Right lobe of liver (tissue), 6 donors: Measurements from ENCODE around the gene SCYL1. TPM values are rescaled to one million over a fixed set of nuclear protein-coding genes. Genes with fewer than 3 reads are reported as not detected.
"Not testable (repeated sequence)": the region's sequence is repeated elsewhere in the genome, so short reads cannot be mapped to it uniquely, and the experiment has no call there.

Experiments used
- ATAC-seq, 4 donors: fragments of 200-7000 bp; cut with Tn5 transposase; one replicate each; pipeline ENCODE4 v1.9.1; 2020; ENCODE audit warnings: mild to moderate bottlenecking in 4 of 4, moderate library complexity in 4 of 4
- DNase-seq, 3 donors: peaks; one replicate each; pipeline ENCODE4 v3.0.0-alpha.2; 2020
- H3K27ac ChIP-seq, 3 donors: fragments of 200-600 bp; one replicate each; pipeline ENCODE4 v1.8.0; 2022
- H3K27me3 ChIP-seq, 2 donors: fragments of 200-600 bp; one replicate each; pipeline ENCODE4 v1.8.0; 2022
- H3K36me3 ChIP-seq, 4 donors: fragments of 200-600 bp; sonication (generic) in 1 of 4; one replicate each; pipeline versions ENCODE4 v1.5.1 to v1.8.0; 2017 to 2022; ENCODE audit warnings: control low read depth in 1 of 4
- H3K4me1 ChIP-seq, 4 donors: fragments of 200-600 bp; sonication (generic) in 1 of 4; one replicate each; pipeline versions ENCODE4 v1.5.1 to v1.8.0; 2017 to 2022; ENCODE audit warnings: control low read depth in 1 of 4
- H3K4me3 ChIP-seq, 3 donors: fragments of 200-600 bp; one replicate each; pipeline ENCODE4 v1.8.0; 2022
- H3K9me3 ChIP-seq, 4 donors: fragments of 200-600 bp; sonication (generic) in 1 of 4; one replicate each; pipeline versions ENCODE4 v1.5.1 to v1.8.0; 2017 to 2022; ENCODE audit warnings: control low read depth in 1 of 4
- POLR2A ChIP-seq: fragments of 450-650 bp; IDR thresholded peaks from one replicate; pipeline ENCODE4 v1.6.1; 2017; ENCODE audit warnings: antibody characterized with exemption, mild to moderate bottlenecking
- WGBS: methylation state at CpG from one replicate; pipeline ENCODE4 v1.1.6; 2018; ENCODE audit warnings: low coverage, low lambda C conversion rate; ENCODE audit not compliant: insufficient coverage; ENCODE audit errors: missing lambda C conversion rate; 5-methylcytosine and 5-hydroxymethylcytosine counted together
- intact Hi-C, 2 donors: fragments of 100-400 bp; cut with DNase I; formaldehyde crosslinking; loops; one replicate each; pipeline versions ENCODE4 v1.11.2 to v1.14.1; 2022
- total RNA-seq, 6 experiments: library from RNA; depleted of rRNA in 2 of 6; stranded (reverse); fragments of >200 nt in 2 of 6; fragmentation: NEBNext Ultra II Directional in 3 of 6; extraction: Animal tissue kit (Norgen Biotek cat#: 25700) in 3 of 6; gene quantifications; one replicate each; pipeline versions ENCODE4 v1.1.0 to v1.2.4, GENCODE V29; 2016 to 2023
- TF ChIP-seq, protein P1 (sequence below), 4 donors: fragments of 200-600 bp in 3 of 4; fragments of 450-650 bp in 1 of 4; IDR thresholded peaks; one replicate each; pipeline versions ENCODE4 v1.5.1 to v1.8.0; 2016 to 2022; ENCODE audit warnings: antibody characterized with exemption in 4 of 4, mild to moderate bottlenecking in 2 of 4
- donor health status: DM: no; HTN: yes; CAD: no.
- donor health status: DM: no; HTN: no; CAD: no.
- donor health status: DM: no; HTN: no; CAD: no.
- donor health status: DM: no; HTN: yes; CAD: no.
- donor health status: DM: no; HTN: yes; CAD: no.

Gene SCYL1
- total RNA-seq, 6 experiments from 2014 or later, result 51.3 to 82.3 (median 57.0) TPM

DNA sequence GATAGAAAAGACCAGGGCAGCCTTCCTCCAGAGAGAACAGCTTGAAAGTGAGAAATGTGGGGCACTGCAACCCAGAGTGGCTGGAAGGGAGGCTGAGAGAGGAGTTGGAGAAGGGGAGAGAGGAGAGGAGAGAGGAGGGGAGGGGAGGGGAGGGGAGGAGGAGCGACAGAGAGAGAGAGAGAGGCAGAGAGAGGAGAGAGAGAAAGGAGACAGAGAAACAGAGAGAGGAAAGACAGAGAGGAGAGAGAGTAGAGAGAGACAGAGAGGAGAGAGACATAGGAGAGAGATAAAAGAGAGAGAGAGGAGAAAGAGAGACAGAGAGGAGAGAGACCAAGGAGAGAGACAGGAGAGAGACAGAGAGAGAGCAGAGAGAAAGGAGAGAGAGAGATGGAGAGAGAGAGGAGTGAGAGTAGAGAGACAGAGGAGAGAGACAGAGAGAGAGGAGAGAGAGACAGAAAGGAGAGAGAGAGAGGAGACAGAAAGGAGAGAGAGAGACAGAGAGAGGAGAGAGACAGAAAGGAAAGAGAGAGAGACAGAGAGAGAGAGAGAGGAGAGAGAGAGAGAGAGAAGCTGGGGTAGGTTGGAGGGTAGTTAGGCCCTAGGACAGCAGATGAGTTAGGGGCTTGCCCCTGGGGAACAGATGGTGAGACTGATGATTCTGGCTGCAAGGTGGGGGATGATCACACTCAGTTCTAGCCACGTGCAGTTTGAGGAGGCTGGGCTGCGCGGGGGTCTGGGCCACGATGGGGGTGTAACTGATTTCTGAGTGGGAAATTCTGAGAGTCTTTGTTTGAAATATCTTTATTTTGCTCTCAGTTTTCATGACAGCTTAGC lies 8.5 kb upstream of the SCYL1 start:
- no peaks in the 10 kb centered on the region for H3K4me1 ChIP-seq
- H3K9me3 ChIP-seq, result no peaks in the 10 kb centered on the region
- H3K36me3 ChIP-seq, result no peaks in the 10 kb centered on the region
- DNase-seq (peak in 1 of 3 donors; percentile 32), ATAC-seq (peak in 1 of 4 donors; percentile 36)
- intact Hi-C loops, result loop anchor here (5.0 to 10.0 kb wide), 2 partner anchors 52 to 154 kb away; no protein-coding TSS in a partner anchor
- no peak overlapping the region for H3K4me3 ChIP-seq
- TF ChIP-seq POLR2A, result no peak
- TF ChIP-seq, protein P1, sequence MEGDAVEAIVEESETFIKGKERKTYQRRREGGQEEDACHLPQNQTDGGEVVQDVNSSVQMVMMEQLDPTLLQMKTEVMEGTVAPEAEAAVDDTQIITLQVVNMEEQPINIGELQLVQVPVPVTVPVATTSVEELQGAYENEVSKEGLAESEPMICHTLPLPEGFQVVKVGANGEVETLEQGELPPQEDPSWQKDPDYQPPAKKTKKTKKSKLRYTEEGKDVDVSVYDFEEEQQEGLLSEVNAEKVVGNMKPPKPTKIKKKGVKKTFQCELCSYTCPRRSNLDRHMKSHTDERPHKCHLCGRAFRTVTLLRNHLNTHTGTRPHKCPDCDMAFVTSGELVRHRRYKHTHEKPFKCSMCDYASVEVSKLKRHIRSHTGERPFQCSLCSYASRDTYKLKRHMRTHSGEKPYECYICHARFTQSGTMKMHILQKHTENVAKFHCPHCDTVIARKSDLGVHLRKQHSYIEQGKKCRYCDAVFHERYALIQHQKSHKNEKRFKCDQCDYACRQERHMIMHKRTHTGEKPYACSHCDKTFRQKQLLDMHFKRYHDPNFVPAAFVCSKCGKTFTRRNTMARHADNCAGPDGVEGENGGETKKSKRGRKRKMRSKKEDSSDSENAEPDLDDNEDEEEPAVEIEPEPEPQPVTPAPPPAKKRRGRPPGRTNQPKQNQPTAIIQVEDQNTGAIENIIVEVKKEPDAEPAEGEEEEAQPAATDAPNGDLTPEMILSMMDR (IDR thresholded peaks at IDR 0.05), result no peak
- WGBS, result 65% methylated on average over 5 of the region's 5 CpGs
- no peaks in the 10 kb centered on the region for H3K27me3 ChIP-seq
- H3K27ac ChIP-seq, result no peak overlapping the region

- intact Hi-C loops, result loop anchor here (5.0 to 10.0 kb wide), 2 partner anchors 54 to 157 kb away; no protein-coding TSS in a partner anchor
- WGBS, result 93% methylated on average over 5 of the region's 8 CpGs
- not testable (repeated sequence) for ATAC-seq, H3K27ac ChIP-seq, H3K4me3 ChIP-seq, H3K36me3 ChIP-seq, H3K9me3 ChIP-seq, H3K27me3 ChIP-seq
- peaks cover 0 to 15% (median 2%) of the 10 kb centered on the region in 4 donors for H3K4me1 ChIP-seq
- DNase-seq, result peak in 1 of 3 donors; percentile 10
Observed at GRCh38 chr11:65518941-65519549, 5.8 kb upstream of the SCYL1 start.

GRCh38 chr11:65521777-65522521 lies 2.9 kb upstream of the SCYL1 start:
- H3K36me3 ChIP-seq, intact Hi-C loops, H3K4me3 ChIP-seq, ATAC-seq, H3K9me3 ChIP-seq, H3K27ac ChIP-seq, H3K27me3 ChIP-seq: not testable (repeated sequence)
- peak in 2 of 3 donors; percentile 8 to 23 for DNase-seq
- H3K4me1 ChIP-seq, result peaks cover 0 to 33% (median 7%) of the 10 kb centered on the region in 4 donors
- WGBS, result 77% methylated on average over 14 of the region's 20 CpGs

DNA sequence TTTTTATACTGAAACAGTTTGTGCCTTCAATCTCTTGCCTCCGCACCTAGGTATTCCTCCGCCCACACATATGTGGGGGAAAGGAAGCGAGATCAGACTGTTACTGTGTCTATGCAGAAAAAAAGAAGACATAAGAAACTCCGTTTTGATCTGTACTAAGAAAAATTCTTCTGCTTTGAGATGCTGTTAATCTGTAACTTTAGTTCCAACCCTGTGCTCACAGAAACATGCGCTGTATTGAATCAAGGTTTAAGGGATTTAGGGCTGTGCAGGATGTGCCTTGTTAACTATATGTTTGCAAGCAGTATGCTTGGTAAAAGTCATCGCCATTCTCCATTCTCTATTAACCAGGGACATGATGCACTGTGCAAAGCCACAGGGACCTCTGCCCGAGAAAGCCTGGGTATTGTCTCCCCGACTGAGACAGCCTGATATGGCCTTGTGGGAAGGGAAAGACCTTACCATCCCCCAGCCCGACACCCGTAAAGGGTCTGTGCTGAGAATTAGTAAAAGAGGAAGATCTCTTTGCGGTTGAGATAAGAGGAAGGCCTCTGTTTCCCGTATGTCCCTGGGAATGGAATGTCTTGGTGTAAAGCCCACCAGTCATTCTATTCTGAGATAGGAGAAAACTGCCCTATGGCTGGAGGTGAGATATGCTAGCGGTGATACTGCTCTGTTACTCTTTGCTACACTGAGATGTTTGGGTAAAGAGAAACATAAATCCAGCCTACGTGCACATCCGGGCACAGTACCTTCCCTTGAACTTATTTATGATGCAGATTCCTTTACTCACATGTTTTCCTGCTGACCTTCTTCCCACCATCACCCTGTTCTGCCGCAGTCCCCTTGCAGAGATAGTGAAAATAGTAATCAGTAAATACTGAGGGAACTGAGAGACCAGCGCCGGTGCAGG lies 1.9 kb upstream of the SCYL1 start:
- H3K4me3 ChIP-seq, H3K9me3 ChIP-seq, H3K36me3 ChIP-seq, ATAC-seq, H3K27me3 ChIP-seq, intact Hi-C loops: not testable (repeated sequence)
- peak in 2 of 3 donors; percentile 18 to 43 for DNase-seq
- peaks cover 0 to 39% (median 11%) of the 10 kb centered on the region in 4 donors for H3K4me1 ChIP-seq
- H3K27ac ChIP-seq, result peak overlapping the region in 1 of 3 donors; percentile 13
- WGBS, result 38% methylated on average over 17 of the region's 18 CpGs

DNA sequence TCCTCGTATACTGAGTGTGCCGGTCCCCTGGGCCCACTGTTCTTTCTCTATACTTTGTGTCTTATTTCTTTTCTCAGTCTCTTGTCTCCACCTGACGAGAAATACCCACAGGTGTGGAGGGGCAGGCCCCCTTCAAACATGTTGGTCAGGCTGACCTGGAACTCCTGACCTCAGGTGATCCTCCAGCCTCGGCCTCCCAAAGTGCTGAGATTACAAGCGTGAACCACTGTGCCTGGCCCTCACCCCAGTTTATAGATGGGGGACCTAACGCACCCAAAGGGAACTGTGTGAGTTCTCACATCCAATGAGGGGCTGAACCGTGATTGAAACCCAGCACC lies 1.3 kb upstream of the SCYL1 start:
- H3K4me3 ChIP-seq, H3K9me3 ChIP-seq, H3K27me3 ChIP-seq, H3K36me3 ChIP-seq, intact Hi-C loops, ATAC-seq: not testable (repeated sequence)
- H3K4me1 ChIP-seq, result peaks cover 0 to 45% (median 14%) of the 10 kb centered on the region in 4 donors
- H3K27ac ChIP-seq, result peak overlapping the region; percentile 13 to 20 (median 15)
- DNase-seq, result peak in 2 of 3 donors; percentile 16 to 52
- 60% methylated on average over 4 of the region's 7 CpGs for WGBS
